CD14-positive monocyte (primary cell): Measurements from ENCODE around the gene PGM2. TPM values are rescaled to one million over a fixed set of nuclear protein-coding genes. Genes with fewer than 3 reads are reported as not detected.

ENCODE experiments used
- DNase-seq, 3 donors: peaks; one replicate each; pipeline ENCODE4 v3.0.0-alpha.2; 2011 to 2022
- H2AFZ ChIP-seq: 2 replicates; pipeline ENCODE4 v1.6.0; 2012; ENCODE audit warnings: mild to moderate bottlenecking, low read depth, low read length, inconsistent platforms; ENCODE audit not compliant: insufficient read depth, poor library complexity, severe bottlenecking
- H3K27ac ChIP-seq, 2 donors: 1 replicate in 1 of 2; 2 replicates in 1 of 2; pipeline ENCODE4 v1.5.1; 2012 to 2013; ENCODE audit warnings: low read length in 2 of 2, control low read depth in 1 of 2, inconsistent platforms in 1 of 2, low read depth in 1 of 2, mild to moderate bottlenecking in 1 of 2
- H3K27me3 ChIP-seq, 2 donors: one replicate each; pipeline versions ENCODE4 v1.6.0 to v1.6.1; 2011 to 2013; ENCODE audit warnings: low read length in 2 of 2; ENCODE audit not compliant: control insufficient read depth in 2 of 2, insufficient read depth in 2 of 2
- H3K36me3 ChIP-seq, 2 donors: replicated peaks in 1 of 2; 1 replicate in 1 of 2; 2 replicates in 1 of 2; pipeline versions ENCODE4 v1.5.1 to v1.6.1; 2012 to 2013; ENCODE audit warnings: low read length in 2 of 2, control low read depth in 1 of 2, inconsistent platforms in 1 of 2, mild to moderate bottlenecking in 1 of 2; ENCODE audit not compliant: insufficient read depth in 2 of 2, control insufficient read depth in 1 of 2
- H3K4me1 ChIP-seq, 2 donors: 1 replicate in 1 of 2; 2 replicates in 1 of 2; pipeline versions ENCODE4 v1.5.1 to v1.6.1; 2012 to 2013; ENCODE audit warnings: low read length in 2 of 2, control low read depth in 1 of 2, inconsistent platforms in 1 of 2, mild to moderate bottlenecking in 1 of 2, moderate library complexity in 1 of 2; ENCODE audit not compliant: insufficient read depth in 2 of 2, control insufficient read depth in 1 of 2
- H3K4me2 ChIP-seq: replicated peaks from 2 replicates; pipeline ENCODE3; 2012; ENCODE audit warnings: low read length, moderate library complexity, mild to moderate bottlenecking; ENCODE audit not compliant: poor library complexity, severe bottlenecking; ENCODE audit errors: extremely low read depth
- H3K4me3 ChIP-seq, 3 experiments: fragments of 200-600 bp in 1 of 3; sonication (generic) in 1 of 3; replicated peaks in 1 of 3; 1 replicate in 2 of 3; 2 replicates in 1 of 3; pipeline ENCODE4 v1.5.1; 2011 to 2013; ENCODE audit warnings: low read length in 3 of 3, mild to moderate bottlenecking in 3 of 3, control low read depth in 2 of 3, low read depth in 2 of 3, inconsistent platforms in 1 of 3, moderate library complexity in 1 of 3
- H3K79me2 ChIP-seq: 2 replicates; pipeline ENCODE4 v1.6.0; 2012; ENCODE audit warnings: mild to moderate bottlenecking, control low read depth, inconsistent platforms, low read length, moderate library complexity; ENCODE audit not compliant: insufficient read depth
- H3K9ac ChIP-seq: 2 replicates; pipeline ENCODE4 v1.6.0; 2017; ENCODE audit warnings: low read length, mild to moderate bottlenecking; ENCODE audit not compliant: insufficient read depth, poor library complexity, severe bottlenecking
- H3K9me3 ChIP-seq, 2 donors: replicated peaks in 1 of 2; 1 replicate in 1 of 2; 2 replicates in 1 of 2; pipeline versions ENCODE4 v1.5.1 to v1.6.1; 2012 to 2013; ENCODE audit warnings: low read length in 2 of 2, control low read depth in 1 of 2; ENCODE audit not compliant: control insufficient read depth in 1 of 2, insufficient read depth in 1 of 2
- H4K20me1 ChIP-seq: 2 replicates; pipeline ENCODE4 v1.6.0; 2012; ENCODE audit warnings: mild to moderate bottlenecking, low read length, control low read depth, moderate library complexity; ENCODE audit not compliant: insufficient read depth
- H3K27ac Mint-ChIP-seq, 7 donors: one replicate each; pipeline ENCODE4 v1.8.0; 2020; ENCODE audit warnings: mild to moderate bottlenecking in 7 of 7, mixed read lengths in 7 of 7, moderate library complexity in 6 of 7, inconsistent platforms in 2 of 7
- H3K27me3 Mint-ChIP-seq, 3 donors: one replicate each; pipeline ENCODE4 v1.8.0; 2021 to 2022; ENCODE audit warnings: low read depth in 3 of 3, mild to moderate bottlenecking in 3 of 3, mixed read lengths in 3 of 3, moderate library complexity in 3 of 3, inconsistent platforms in 1 of 3
- H3K36me3 Mint-ChIP-seq, 2 donors: one replicate each; pipeline ENCODE4 v1.8.0; 2020; ENCODE audit warnings: mixed read lengths in 2 of 2, inconsistent platforms in 1 of 2, mild to moderate bottlenecking in 1 of 2
- H3K4me1 Mint-ChIP-seq: one replicate; pipeline ENCODE4 v1.8.0; 2020; ENCODE audit warnings: mild to moderate bottlenecking, mixed read lengths
- H3K4me3 Mint-ChIP-seq, 2 donors: one replicate each; pipeline ENCODE4 v1.8.0; 2020; ENCODE audit warnings: mild to moderate bottlenecking in 2 of 2, mixed read lengths in 2 of 2, moderate library complexity in 1 of 2
- H3K9me3 Mint-ChIP-seq, 7 donors: one replicate each; pipeline ENCODE4 v1.8.0; 2020 to 2022; ENCODE audit warnings: mixed read lengths in 7 of 7, mild to moderate bottlenecking in 6 of 7, moderate library complexity in 6 of 7, inconsistent platforms in 2 of 7
- CTCF ChIP-seq: fragments of 200-600 bp; IDR thresholded peaks from one replicate; pipeline ENCODE4 v1.8.0; 2022; ENCODE audit warnings: antibody characterized with exemption, mild to moderate bottlenecking
- WGBS: methylation state at CpG from one replicate; pipeline ENCODE4 v1.1.5; 2013; ENCODE audit warnings: missing lambda C conversion rate; ENCODE audit not compliant: insufficient coverage; 5-methylcytosine and 5-hydroxymethylcytosine counted together
- intact Hi-C, 2 donors: fragments of 100-400 bp; cut with micrococcal nuclease; formaldehyde crosslinking; loops; one replicate each; pipeline versions ENCODE4 v1.15.0 to v1.15.1; 2023
- polyA minus RNA-seq: library from RNA; depleted of rRNA, polyadenylated mRNA; stranded (reverse); fragments of >200 nt; gene quantifications from 2 replicates; pipeline ENCODE4 v1.2.3, GENCODE V29; 2012
- polyA plus RNA-seq, 3 donors: library from polyadenylated mRNA; depleted of rRNA in 1 of 3; unstranded in 2 of 3; stranded (reverse) in 1 of 3; fragments of 300-500 nt in 2 of 3; fragments of >200 nt in 1 of 3; fragmentation: Illumina TruSeq in 2 of 3; gene quantifications; 1 replicate in 2 of 3; 2 replicates in 1 of 3; pipeline ENCODE4 v1.2.3, GENCODE V29; 2012 to 2021
- total RNA-seq, 12 experiments: library from RNA in 1 of 12; stranded (reverse) in 1 of 12; fragments of 120-200 nt in 1 of 12; gene quantifications; one replicate each; pipeline ENCODE4 v1.2.4 and lab custom pipeline; 2013 to 2026; ENCODE audit warnings: mixed read lengths in 6 of 12, inconsistent platforms in 1 of 12

Gene PGM2
- 60.9 TPM for total RNA-seq (2013)
- polyA plus RNA-seq = 10 to 100 TPM; 17.8 to 48.6 (median 46.2) TPM
- polyA minus RNA-seq = 16.1 and 22.4 TPM in 2 replicates
- 5.0 to 62.6 (median 41.3) reads per million in 11 experiments for total RNA-seq (lab: John Stamatoyannopoulos, UW)

GRCh38 chr4:37826295-37827029, at the start of gene PGM2:
PGM2 (plus strand) TSS chr4:37826686; CDS start chr4:37826733, 47 bp downstream.
- Histone ChIP-seq H2AFZ (peak within 1 kb of the TSS; percentile 100), H3K4me1 (peaks cover 23 to 33% of the 10 kb centered on the region in 2 donors), H3K9me3 (no peaks in the 10 kb centered on the region), H3K4me3 (peak within 1 kb of the TSS; percentile 53 to 99 (median 69)), H3K79me2 (peaks cover 52% of the 10 kb centered on the region), H3K27me3 (no peaks in the 10 kb centered on the region), H3K4me2 (peak within 1 kb of the TSS; percentile 99), H3K27ac (peak within 1 kb of the TSS; percentile 40 to 86), H3K9ac (peak within 1 kb of the TSS; percentile 87), H3K36me3 (peaks cover 16 to 18% of the 10 kb centered on the region in 2 donors), H4K20me1 (peaks cover 11% of the 10 kb centered on the region)
- intact Hi-C loops = loop anchor here in 1 of 2 donors (10.0 kb wide), 2 partner anchors 68 to 222 kb away; partner anchors contain the start of gene TBC1D1
- TF ChIP-seq CTCF = no peak
- H3K27me3 Mint-ChIP-seq = peaks cover 0 to 2% (median 0%) of the 10 kb centered on the region in 3 donors
- H3K27ac Mint-ChIP-seq = peak within 1 kb of the TSS; percentile 87 to 98 (median 97)
- peaks cover 16 to 19% of the 10 kb centered on the region in 2 donors for H3K36me3 Mint-ChIP-seq
- peak within 1 kb of the TSS; percentile 98 to 100 for H3K4me3 Mint-ChIP-seq
- H3K9me3 Mint-ChIP-seq = peaks cover 0 to 2% (median 0%) of the 10 kb centered on the region in 7 donors
- peaks cover 40% of the 10 kb centered on the region for H3K4me1 Mint-ChIP-seq
- under 1% methylated on average over 57 of the region's 57 CpGs for WGBS
- peak; percentile 65 to 73 (median 69) for DNase-seq

GRCh38 chr4:37779896-37780295, 46.6 kb upstream of the PGM2 start:
- Mint-ChIP-seq H3K27me3 (no peaks in the 10 kb centered on the region), H3K4me3 (no peak overlapping the region), H3K4me1 (peaks cover 14% of the 10 kb centered on the region), H3K9me3 (peaks cover 3 to 8% (median 4%) of the 10 kb centered on the region in 7 donors), H3K27ac (peak overlapping the region in 4 of 7 donors; percentile 18 to 70 (median 65)), H3K36me3 (no peaks in the 10 kb centered on the region)
- H3K4me3 ChIP-seq = no peak overlapping the region
- peak overlapping the region in 1 of 2 donors; percentile 17 for H3K27ac ChIP-seq
- intact Hi-C loops = loop anchor here in 1 of 2 donors (10.0 kb wide), 1 partner anchor 175 kb away; no protein-coding TSS in a partner anchor
- H3K9me3 ChIP-seq = no peaks in the 10 kb centered on the region
- DNase-seq = no peak
- no peaks in the 10 kb centered on the region for H3K79me2 ChIP-seq
- no peak overlapping the region for H3K9ac ChIP-seq
- peaks cover 7 to 12% of the 10 kb centered on the region in 2 donors for H3K4me1 ChIP-seq
- TF ChIP-seq CTCF = no peak
- H3K36me3 ChIP-seq = no peaks in the 10 kb centered on the region
- no peak overlapping the region for H3K4me2 ChIP-seq
- peak overlapping the region; percentile 48 for H2AFZ ChIP-seq
- H4K20me1 ChIP-seq = no peaks in the 10 kb centered on the region
- no peaks in the 10 kb centered on the region for H3K27me3 ChIP-seq
